ENCODE measurements around the gene CENPO. TPM values are rescaled to one million over a fixed set of nuclear protein-coding genes. Genes with fewer than 3 reads are reported as not detected.

The CENPO gene
- total RNA-seq, 1 donor: 8.0 TPM

DNA sequence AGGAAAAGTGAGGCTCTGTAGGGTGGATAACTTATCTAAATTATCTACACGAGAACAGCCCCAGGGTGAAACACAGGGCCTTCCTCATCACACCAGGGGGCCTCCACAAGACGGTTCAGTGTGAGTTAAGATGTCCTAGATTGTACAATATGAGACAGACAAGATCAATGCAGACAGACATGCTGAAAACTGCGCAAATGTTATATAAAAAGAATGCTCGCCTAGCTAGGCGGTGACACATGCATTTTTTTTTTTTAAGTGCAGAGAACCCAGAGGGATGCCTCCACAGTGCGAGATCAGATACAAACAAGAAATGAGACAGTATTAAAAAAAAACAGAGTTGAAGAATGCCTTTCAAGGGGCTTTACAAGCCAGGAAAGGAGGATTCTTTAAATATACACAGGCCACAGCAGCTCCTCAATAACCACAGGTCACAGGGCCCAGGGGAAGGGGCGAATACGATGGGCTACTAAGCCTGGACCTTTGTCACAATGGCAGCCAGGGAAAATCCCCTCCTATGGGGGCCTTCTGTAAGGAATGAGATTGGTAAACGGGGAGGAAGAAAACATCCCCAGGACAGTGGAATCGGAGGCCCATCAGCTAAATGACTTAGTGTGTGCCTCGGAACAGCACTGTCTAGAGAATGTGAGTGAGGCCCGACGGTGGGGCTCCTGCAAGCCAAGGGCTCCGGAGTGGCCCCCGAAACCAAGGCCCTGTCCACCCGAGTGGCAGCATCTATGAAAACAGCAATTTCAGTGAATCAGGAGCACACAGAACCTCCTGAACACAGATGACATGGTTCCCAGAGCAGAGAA lies 77.9 kb downstream of the CENPO start:
- peak; percentile 77 for DNase-seq (ENCODE audit: insufficient read length, low spot score, missing footprints)
- Histone ChIP-seq H4K20me1 (ENCODE audit: insufficient read depth, low read length) (peaks cover 32% of the 10 kb centered on the region), H3K27me3 (ENCODE audit: insufficient read depth, low read length) (no peaks in the 10 kb centered on the region), H2AFZ (ENCODE audit: low read length) (no peak overlapping the region), H3K9me3 (ENCODE audit: low read depth, low read length) (no peaks in the 10 kb centered on the region), H3K79me2 (ENCODE audit: insufficient read depth, low read length) (no peaks in the 10 kb centered on the region), H3K4me2 (ENCODE audit: insufficient read depth, low read length) (no peak overlapping the region), H3K36me3 (ENCODE audit: insufficient read depth, low read length) (no peaks in the 10 kb centered on the region), H3K4me1 (ENCODE audit: insufficient read depth, low read length) (peaks cover 12% of the 10 kb centered on the region), H3K4me3 (ENCODE audit: insufficient read depth, low read length) (no peak overlapping the region), H3K27ac (ENCODE audit: low read depth, low read length) (no peak overlapping the region)
- no peak for TF ChIP-seq CTCF (IDR thresholded peaks at IDR 0.05; ENCODE audit: extremely low read depth, low read depth, low read length)

DNA sequence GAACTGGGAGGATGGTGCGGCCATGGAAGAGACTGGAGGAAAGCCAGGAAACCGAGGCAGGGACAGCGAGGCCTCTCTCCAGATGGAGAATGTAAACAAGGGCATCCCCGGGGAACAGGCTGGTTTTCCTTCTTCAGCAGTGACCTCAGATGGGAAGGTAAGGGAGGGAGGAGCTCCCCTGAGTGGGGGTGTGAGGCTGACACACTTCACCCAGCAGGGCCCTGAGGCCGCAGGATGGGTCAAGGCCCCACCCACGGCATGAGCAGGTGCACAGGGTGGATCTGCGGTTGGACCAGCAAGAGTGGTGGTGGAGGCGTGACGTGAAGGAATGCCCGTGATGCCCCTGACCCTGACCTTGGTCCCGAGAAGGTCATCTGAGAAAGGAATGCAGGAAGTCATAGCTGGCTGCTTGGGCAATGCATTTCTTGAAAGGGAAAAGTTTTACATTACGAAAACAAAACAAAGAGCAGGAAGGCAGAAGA lies 78.7 kb downstream of the CENPO start:
- H3K4me1 ChIP-seq (ENCODE audit: insufficient read depth, low read length): peaks cover 12% of the 10 kb centered on the region
- H2AFZ ChIP-seq (ENCODE audit: low read length): no peak overlapping the region
- H3K36me3 ChIP-seq (ENCODE audit: insufficient read depth, low read length): no peaks in the 10 kb centered on the region
- H3K27ac ChIP-seq (ENCODE audit: low read depth, low read length): no peak overlapping the region
- DNase-seq (ENCODE audit: insufficient read length, low spot score, missing footprints): no peak
- H3K79me2 ChIP-seq (ENCODE audit: insufficient read depth, low read length): no peaks in the 10 kb centered on the region
- no peak for TF ChIP-seq CTCF (IDR thresholded peaks at IDR 0.05; ENCODE audit: extremely low read depth, low read depth, low read length)
- H3K27me3 ChIP-seq (ENCODE audit: insufficient read depth, low read length): no peaks in the 10 kb centered on the region
- H3K9me3 ChIP-seq (ENCODE audit: low read depth, low read length): no peaks in the 10 kb centered on the region
- H4K20me1 ChIP-seq (ENCODE audit: insufficient read depth, low read length): peaks cover 35% of the 10 kb centered on the region
- H3K4me3 ChIP-seq (ENCODE audit: insufficient read depth, low read length): no peak overlapping the region
- H3K4me2 ChIP-seq (ENCODE audit: insufficient read depth, low read length): no peak overlapping the region

Other genes starting within 250 kb of the CENPO start
- gene PTRHD1, start within 50 bp of the CENPO start, total RNA-seq: 21.5 and 25.0 TPM in 2 replicates
- gene ADCY3, start 126.8 kb downstream of the CENPO start, total RNA-seq: 47.4 and 52.2 TPM in 2 replicates
- 7.7 and 8.7 TPM in 2 replicates for gene DNAJC27, start 178.5 kb downstream of the CENPO start, total RNA-seq
- 0.72 and 0.88 TPM in 2 replicates for gene EFR3B, start 248.7 kb downstream of the CENPO start, total RNA-seq